ENCODE data around the gene SERGEF.

GRCh38 chr11:17986711-17987220 lies 26.1 kb downstream of the SERGEF start:
- TF ChIP-seq CTCF (IDR thresholded peaks at IDR 0.05; ENCODE audit: low read depth, low read length, poor library complexity, severe bottlenecking) = no peak
- no peak for TF ChIP-seq EZH2phosphoT487 (IDR thresholded peaks at IDR 0.05; ENCODE audit: borderline replicate concordance, low read length)
